KOPT-K1 (cell line): ENCODE measurements around the gene ACSL5.
"Not testable (repeated sequence)": the region's sequence is repeated elsewhere in the genome, so short reads cannot be mapped to it uniquely, and the experiment has no call there.

ENCODE experiments used
- H3K27ac ChIP-seq: fragments of 200-600 bp; sonication (generic); 2 replicates; pipeline ENCODE4 v1.5.1; 2016; ENCODE audit warnings: antibody characterized with exemption, mild to moderate bottlenecking, low read depth, low read length; ENCODE audit not compliant: poor library complexity, severe bottlenecking
- H3K36me3 ChIP-seq: fragments of 200-600 bp; sonication (generic); 2 replicates; pipeline ENCODE4 v1.5.1; 2017; ENCODE audit warnings: antibody characterized with exemption, mild to moderate bottlenecking, low read length, moderate library complexity; ENCODE audit not compliant: insufficient read depth
- H3K9me3 ChIP-seq: fragments of 200-600 bp; sonication (generic); 2 replicates; pipeline ENCODE4 v1.5.1; 2017; ENCODE audit warnings: antibody characterized with exemption, low read length, mild to moderate bottlenecking; ENCODE audit not compliant: insufficient read depth, poor library complexity, severe bottlenecking

ACSL5 gene

DNA sequence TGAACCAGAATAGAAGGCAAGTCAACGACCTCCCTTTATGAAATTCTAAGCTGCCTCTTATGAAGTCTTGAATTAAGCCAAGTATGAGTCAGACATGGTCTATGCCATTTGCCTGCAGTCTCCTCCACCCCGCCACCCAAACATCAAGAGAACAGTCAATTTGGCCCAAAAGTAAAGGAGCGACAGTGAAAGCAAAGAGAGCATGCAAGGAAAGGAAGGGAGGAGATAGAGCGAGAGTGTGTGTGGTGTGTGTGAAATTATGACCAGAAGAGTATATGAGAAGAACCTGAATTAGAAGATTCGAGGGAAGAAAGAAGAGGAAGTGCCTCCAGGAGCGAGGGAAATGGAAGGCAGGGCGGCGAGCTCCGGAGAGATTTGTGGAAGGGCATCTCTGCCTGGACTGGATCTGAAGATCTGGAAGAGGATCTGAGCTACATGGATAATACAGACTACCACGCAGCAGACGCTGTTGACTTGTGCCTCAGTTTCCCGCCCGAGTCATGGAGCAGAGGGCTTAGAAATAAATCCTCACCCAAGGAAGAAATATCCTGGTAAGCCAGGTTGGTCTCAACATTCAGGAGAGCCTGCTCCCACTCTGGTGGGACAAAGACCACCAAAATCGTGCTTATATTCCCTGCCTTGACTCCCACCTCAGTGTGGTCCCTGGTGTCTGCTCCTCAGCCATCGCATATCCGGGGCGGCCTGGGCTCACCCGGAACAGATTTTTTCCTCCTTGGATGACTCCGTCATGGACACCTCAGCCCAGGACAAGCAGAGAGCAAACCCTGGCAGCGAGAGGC, 72.3 kb downstream of the ACSL5 start:
- H3K27ac ChIP-seq = peak overlapping the region; percentile 88
- H3K36me3 ChIP-seq = peaks cover 53% of the 10 kb centered on the region

DNA sequence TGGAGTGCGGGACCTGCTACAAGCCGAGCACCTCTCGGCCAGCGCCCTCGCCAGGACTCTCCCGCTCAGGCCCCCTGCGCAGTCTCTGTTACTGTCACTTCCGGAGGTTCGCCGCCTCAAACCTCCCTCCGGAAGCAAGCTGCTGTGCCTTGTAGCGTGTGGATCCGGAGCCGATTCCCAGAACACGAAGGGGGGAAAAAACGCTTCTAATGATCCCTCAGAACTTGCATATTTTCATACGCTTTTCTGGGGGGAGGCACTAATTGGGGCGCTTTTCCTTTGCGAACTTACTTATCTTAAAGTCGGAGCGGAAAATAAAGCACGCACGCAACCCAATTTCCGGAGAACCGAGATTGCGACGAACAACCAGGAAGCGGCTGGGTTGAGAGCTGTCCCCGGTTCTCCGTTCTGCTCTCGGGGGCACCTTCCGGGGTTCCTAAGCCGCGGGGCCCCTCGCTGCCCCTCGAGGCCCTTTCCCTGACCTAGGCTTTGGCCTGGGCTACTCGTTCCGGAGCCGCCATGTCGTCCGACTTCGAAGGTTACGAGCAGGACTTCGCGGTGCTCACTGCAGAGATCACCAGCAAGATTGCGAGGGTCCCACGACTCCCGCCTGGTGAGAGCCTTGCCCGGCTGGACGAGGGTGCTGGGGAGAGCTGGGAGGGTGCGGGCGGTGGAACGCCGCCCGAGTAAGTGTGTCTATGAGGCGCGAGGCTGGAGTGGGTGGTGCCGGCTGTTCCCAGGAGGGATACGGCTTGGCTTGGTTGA, 73.1 kb downstream of the ACSL5 start, which contains the start of the genes VTI1A and ZDHHC6:
Gene VTI1A (plus strand): TSS at position 361 of the 765 bp plus-strand sequence. CDS start 159 bp downstream, at position 520.
Gene ZDHHC6 (minus strand): TSS at position 60 of the 765 bp plus-strand sequence. CDS start 1,478 bp downstream, outside the sequence.
- H3K9me3 ChIP-seq = no peaks in the 10 kb centered on the region
- peak within 1 kb of the TSS; percentile 88 for H3K27ac ChIP-seq
- H3K36me3 ChIP-seq = peaks cover 48% of the 10 kb centered on the region

More for the DNA sequence above, 72.3 kb downstream of the ACSL5 start:
- no peaks in the 10 kb centered on the region for H3K9me3 ChIP-seq

DNA sequence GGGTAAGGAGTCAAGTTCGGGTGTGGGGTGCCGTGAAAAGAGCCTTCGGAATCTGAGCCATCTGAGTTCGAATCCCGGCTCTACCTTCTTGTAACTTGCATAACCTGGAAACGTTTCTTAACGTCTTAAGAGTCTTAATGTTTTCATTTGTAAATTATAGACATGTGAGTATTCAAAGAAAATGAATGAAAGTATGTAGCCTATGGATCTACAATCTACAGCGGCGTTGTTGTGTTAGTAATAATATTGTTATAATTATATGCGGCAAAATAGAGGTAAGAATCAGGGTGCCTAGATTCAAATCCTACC, 73.7 kb downstream of the ACSL5 start:
- Histone ChIP-seq H3K27ac (peak overlapping the region; percentile 88), H3K9me3 (no peaks in the 10 kb centered on the region), H3K36me3 (peaks cover 43% of the 10 kb centered on the region)

DNA sequence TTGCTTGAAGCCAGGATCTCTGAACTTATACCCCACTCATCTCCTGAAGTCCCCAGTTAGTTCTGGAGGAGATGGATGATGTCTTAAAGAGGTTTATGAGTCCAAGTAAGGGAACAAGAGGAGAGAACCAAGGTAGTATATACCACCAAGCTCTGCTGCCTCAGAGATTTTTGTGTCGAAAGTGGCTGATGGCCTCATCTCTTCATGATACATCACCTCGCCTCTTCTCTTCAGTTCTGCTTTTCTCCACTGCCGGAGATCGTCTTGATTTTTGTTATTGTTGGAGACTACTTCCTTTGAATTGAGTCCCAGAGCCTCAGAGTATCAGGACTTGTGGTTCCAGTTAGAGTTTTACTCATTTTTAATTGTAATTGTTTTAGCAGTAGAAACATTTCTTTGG, 75.0 kb downstream of the ACSL5 start:
- Histone ChIP-seq H3K36me3 (peaks cover 33% of the 10 kb centered on the region), H3K27ac (no peak overlapping the region)

DNA sequence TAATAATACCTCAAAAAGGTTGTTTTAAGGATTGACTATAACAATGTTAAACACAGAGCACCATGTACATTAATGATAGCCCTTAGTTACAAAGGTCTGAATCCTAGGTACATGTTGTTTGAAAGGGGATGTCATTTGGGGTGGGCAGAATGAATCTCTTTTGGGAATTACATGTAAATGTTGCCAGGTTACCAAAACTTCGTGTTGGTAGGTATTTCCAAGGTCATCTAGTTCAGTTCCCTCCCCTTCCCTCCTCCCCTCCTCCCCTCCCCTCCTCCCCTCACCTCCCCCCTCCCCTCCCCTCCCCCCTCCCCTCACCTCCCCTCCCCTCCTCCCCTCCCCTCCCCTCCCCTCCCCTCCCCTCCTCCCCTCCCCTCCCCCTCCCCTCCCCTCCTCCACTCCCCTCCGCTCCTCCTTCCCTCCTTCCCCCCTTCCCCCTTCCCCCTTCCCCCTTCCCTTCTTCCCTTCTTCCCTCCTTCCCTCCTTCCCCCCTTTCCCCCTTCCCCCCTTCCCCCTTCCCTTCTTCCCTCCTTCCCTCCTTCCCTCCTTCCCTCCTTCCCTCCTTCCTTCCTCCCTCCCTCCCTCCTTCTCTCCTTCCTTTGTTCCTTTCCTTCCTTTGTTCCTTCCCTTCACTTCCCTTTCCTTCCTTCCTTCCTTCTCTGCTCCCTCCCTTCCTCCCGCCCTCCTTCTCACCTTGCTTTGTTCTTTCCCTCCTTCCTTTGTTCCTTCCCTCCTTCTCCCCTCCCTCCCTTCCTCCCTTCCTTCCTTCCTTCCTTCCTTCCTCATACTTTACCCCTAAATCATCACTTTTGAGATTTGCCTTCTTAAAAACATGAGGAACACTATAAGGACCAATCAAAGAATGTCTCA, 81.2 kb downstream of the ACSL5 start:
- Histone ChIP-seq H3K36me3 (peaks cover 15% of the 10 kb centered on the region), H3K9me3 (no peaks in the 10 kb centered on the region), H3K27ac (no peak overlapping the region)

More for the DNA sequence above, 75.0 kb downstream of the ACSL5 start:
- H3K9me3 ChIP-seq = no peaks in the 10 kb centered on the region

DNA sequence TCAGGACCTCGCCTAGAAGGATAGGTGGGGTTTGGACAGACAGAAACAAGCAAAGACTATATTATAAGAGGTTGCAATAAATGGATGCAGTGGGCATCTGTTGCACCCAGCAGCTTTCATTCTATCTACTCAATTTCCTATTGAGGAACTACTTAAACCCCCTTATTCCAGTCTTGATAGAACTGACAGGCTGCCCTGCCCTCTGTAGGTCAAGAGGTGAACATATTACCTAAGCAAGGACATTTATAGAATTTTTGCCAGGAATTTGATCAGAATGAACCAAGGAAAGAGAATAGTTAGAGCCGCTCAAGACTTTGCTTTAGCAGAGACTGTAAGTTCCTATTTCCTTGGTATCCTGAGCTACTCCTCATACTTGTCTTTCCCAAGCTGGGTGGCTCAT, 82.6 kb downstream of the ACSL5 start:
- Histone ChIP-seq H3K9me3 (no peaks in the 10 kb centered on the region), H3K27ac (no peak overlapping the region), H3K36me3 (peaks cover 11% of the 10 kb centered on the region)

DNA sequence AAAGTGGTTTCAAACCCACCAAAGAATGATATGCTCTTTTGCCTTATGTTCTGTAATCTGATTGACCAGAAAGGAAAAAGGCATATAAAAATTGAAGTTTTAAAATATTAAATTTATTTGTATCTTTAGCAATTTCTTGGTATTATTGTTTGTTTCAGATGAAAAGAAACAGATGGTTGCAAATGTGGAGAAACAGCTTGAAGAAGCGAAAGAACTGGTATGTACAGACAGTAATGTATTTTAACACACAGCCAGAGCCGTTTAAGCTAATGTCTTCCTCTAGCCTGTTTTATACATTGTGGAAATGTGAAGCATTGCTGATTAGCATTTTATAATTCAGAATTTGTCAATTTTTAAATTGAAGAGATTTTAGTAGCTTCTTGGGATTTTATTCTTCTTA, 86.5 kb downstream of the ACSL5 start:
- H3K9me3 ChIP-seq = peaks cover 5% of the 10 kb centered on the region

DNA sequence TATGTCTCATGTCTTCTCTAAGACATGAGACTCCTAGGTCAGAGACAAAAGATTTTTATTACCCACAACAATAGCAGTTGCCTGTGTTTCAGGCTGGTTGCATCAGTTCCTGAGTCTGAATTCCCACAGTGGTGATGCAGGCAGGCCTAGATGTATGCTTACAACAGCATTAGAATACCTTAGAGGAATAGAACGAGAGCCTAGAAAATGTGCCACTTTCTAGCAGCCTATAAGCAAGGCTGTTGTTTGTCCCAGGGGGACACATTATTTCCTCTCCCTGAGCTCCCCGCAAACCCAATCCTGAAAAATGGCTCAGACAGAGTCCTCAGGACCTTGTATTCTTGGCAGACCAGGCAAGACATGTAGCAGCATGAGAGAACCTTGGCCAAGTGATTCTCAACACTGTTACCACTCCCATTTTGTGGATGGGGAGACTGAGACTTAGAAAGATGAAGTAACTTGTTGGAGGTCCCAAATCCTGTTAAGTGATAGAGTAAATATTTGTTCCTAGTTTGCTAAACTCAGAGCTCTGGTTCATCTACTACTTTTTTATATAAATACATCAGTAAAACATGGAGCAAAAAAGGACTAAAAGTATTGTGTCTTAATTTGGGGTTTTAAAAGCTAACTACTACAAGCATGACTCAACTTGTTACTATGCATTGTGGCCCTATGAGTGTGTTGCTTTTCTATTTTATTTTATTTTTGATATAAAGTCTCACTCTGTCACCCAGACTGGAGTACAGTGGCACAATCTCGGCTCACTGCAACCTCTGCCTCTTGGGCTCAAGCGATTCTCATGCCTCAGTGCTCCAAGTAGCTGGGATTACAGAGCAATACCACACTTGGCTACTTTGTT, 87.3 kb downstream of the ACSL5 start:
- Histone ChIP-seq H3K9me3 (peaks cover 5% of the 10 kb centered on the region), H3K27ac (no peak overlapping the region), H3K36me3 (peaks cover 30% of the 10 kb centered on the region)

More for the DNA sequence above, 86.5 kb downstream of the ACSL5 start:
- H3K36me3 ChIP-seq = peaks cover 21% of the 10 kb centered on the region
- H3K27ac ChIP-seq = no peak overlapping the region

DNA sequence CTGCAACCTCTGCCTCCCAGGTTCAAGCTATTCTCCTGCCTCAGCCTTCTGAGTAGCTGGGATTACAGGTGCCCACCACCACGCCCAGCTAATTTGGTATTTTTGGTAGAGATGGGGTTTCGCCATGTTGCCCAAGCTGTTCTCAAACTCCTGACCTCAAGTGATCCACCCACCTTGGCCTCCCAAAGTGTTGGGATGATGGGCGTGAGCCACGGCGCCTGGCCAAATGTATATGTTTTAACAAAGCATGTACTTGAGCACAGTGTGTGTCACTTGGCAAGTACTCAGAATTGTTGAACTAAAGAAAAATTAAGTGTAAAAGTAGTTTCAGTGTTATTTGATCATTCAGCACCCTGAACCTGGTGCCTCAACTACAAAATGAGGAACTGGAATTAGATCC, 90.2 kb downstream of the ACSL5 start:
- not testable (repeated sequence) for H3K9me3 ChIP-seq, H3K27ac ChIP-seq
- H3K36me3 ChIP-seq = peaks cover 51% of the 10 kb centered on the region

DNA sequence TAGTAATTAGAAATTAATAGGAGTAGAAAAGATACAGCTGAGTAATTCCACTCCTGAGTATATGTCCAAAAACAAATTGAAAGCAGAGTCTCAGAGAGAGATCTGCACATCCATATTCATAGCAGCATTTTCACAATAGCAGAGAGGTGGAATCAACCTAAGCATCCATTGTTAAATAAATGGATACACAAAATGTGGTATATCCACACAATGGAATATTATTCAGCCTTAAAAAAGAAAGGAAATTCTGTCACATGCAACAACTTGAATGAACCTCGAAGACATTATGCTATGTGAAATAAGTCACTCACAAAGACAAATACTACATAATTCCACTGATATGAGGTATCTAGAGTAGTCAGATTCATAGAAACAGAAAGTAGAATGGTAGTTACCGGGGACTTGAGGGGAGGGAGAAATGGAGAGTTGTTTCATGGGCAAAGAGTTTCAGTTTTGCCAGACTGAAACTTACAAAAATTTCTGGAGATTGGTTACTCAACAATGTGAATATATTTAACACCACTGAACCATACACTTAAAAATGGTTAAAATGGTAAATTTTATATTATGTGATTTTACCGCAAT, 91.5 kb downstream of the ACSL5 start:
- Histone ChIP-seq H3K36me3 (peaks cover 62% of the 10 kb centered on the region), H3K27ac (no peak overlapping the region), H3K9me3 (peaks cover 5% of the 10 kb centered on the region)

DNA sequence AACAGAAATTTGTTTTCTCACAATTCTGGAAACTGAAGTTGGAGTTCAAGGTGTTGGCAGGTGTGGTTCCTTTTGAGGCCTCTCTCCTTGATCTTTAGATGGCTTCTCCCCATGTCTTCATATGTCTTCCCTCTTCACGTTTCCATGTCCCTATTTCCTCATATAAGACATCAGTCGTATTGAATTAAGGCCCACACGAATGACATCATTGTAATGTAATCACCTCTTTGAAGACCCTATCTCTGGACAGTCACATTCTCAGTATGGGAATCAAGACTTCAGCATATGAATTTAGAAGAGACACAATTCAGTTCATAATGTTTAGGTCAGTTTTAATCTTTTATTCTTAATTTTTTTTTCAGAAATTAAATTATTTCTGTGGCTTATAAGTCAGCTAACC, 92.9 kb downstream of the ACSL5 start:
- Histone ChIP-seq H3K27ac (no peak overlapping the region), H3K9me3 (peaks cover 5% of the 10 kb centered on the region), H3K36me3 (peaks cover 54% of the 10 kb centered on the region)

DNA sequence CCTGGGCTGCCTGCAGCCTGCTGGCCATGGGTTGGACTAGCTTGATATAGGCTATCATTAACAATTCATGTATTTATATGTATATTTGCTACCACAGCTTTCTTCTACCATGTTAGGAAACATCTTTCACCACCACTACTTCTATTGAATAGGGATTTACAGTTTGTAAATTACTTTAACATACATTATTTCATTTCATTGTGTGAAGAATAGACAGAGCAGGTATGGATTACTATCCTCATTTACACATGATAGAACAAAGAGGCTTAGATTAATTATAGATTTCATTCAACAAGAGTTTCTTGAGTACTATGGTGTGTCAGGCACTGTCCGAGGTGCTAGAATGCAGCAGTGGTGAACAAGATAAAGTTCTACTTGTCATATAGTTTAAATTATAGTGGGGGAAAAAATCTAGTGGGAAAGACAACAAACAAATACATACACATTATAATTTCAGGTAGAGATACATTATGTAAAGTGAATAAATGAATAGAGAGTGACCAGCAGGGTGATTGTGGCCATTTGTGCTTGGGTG, 93.7 kb downstream of the ACSL5 start:
- H3K27ac ChIP-seq = no peak overlapping the region
- peaks cover 54% of the 10 kb centered on the region for H3K36me3 ChIP-seq

DNA sequence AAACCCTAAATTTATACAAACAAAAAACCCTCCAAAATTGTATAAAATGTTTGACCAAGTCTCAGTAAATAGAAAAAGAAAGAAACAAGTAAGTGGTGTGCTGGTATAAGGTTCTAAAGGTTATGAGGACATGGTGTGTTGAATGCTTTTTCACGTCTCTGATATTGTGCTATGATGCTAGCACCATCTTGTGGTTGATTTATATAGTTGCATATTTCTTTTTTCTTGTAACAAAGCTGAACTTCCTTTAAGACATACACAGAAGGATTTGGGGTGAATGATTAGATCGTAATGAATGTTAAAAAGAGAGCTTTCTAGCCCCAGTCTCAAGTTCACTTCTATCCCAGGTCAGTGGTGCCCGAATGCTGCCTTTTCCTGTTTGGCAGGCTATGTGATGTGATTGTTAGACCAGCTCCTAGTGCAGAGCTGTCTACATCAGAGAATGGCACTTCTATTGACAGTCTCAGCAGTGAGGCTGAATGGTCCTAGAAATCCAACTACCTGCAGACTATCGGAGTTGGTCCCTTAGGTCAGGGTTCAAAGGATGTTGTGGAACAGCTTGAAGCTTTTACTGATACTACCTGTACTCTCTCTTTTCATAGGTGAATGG, 98.1 kb downstream of the ACSL5 start:
- Histone ChIP-seq H3K27ac (no peak overlapping the region), H3K9me3 (no peaks in the 10 kb centered on the region), H3K36me3 (peaks cover 26% of the 10 kb centered on the region)

More for the DNA sequence above, 93.7 kb downstream of the ACSL5 start:
- H3K9me3 ChIP-seq = peaks cover 5% of the 10 kb centered on the region
